ENCODE measurements around the gene FAM13A.

The FAM13A gene

GRCh38 chr4:88729146-88729760 lies 327.7 kb downstream of the FAM13A start:
- in situ Hi-C loops (cut with HindIII; ENCODE audit: low pct_ligation_motif_present, low sequenced_read_pairs): no loop called here
- TF ChIP-seq CTCF (IDR thresholded peaks at IDR 0.05; ENCODE audit: low read depth, low read length, missing control alignments): no peak
- no peak overlapping the region for H3K27ac ChIP-seq
- no peaks in the 10 kb centered on the region for H3K27me3 ChIP-seq (replicated peaks)
- no peak for DNase-seq
- peaks cover 7% of the 10 kb centered on the region for H3K36me3 ChIP-seq (replicated peaks)
- H3K4me3 ChIP-seq (ENCODE audit: low read depth, low read length): no peak overlapping the region

- in situ Hi-C loops (cut with HindIII; ENCODE audit: low pct_ligation_motif_present, low sequenced_read_pairs): no loop called here
- peaks cover 7% of the 10 kb centered on the region for H3K36me3 ChIP-seq (replicated peaks)
- DNase-seq: no peak
- no peak for TF ChIP-seq CTCF (IDR thresholded peaks at IDR 0.05; ENCODE audit: low read depth, low read length, missing control alignments)
- no peaks in the 10 kb centered on the region for H3K27me3 ChIP-seq (replicated peaks)
- no peak overlapping the region for H3K4me3 ChIP-seq (ENCODE audit: low read depth, low read length)
- no peak overlapping the region for H3K27ac ChIP-seq
Observed at GRCh38 chr4:88728146-88728545, 328.8 kb downstream of the FAM13A start.

- H3K27ac ChIP-seq: no peak overlapping the region
- in situ Hi-C loops (cut with HindIII; ENCODE audit: low pct_ligation_motif_present, low sequenced_read_pairs): no loop called here
- H3K36me3 ChIP-seq (replicated peaks): peaks cover 7% of the 10 kb centered on the region
- no peak for DNase-seq
- H3K27me3 ChIP-seq (replicated peaks): no peaks in the 10 kb centered on the region
- no peak for TF ChIP-seq CTCF (IDR thresholded peaks at IDR 0.05; ENCODE audit: low read depth, low read length, missing control alignments)
- no peak overlapping the region for H3K4me3 ChIP-seq (ENCODE audit: low read depth, low read length)
Observed at GRCh38 chr4:88725986-88726385, 331.0 kb downstream of the FAM13A start.

- Histone ChIP-seq H3K36me3 (replicated peaks) (peaks cover 4% of the 10 kb centered on the region), H3K27me3 (replicated peaks) (no peaks in the 10 kb centered on the region), H3K27ac (no peak overlapping the region), H3K4me3 (ENCODE audit: low read depth, low read length) (no peak overlapping the region)
- in situ Hi-C loops (cut with HindIII; ENCODE audit: low pct_ligation_motif_present, low sequenced_read_pairs): no loop called here
- DNase-seq: no peak
- TF ChIP-seq CTCF (IDR thresholded peaks at IDR 0.05; ENCODE audit: low read depth, low read length, missing control alignments): no peak
Observed at GRCh38 chr4:88725143-88725542, 331.8 kb downstream of the FAM13A start.

GRCh38 chr4:88724406-88724805 lies 332.6 kb downstream of the FAM13A start:
- in situ Hi-C loops (cut with HindIII; ENCODE audit: low pct_ligation_motif_present, low sequenced_read_pairs): no loop called here
- peaks cover 4% of the 10 kb centered on the region for H3K36me3 ChIP-seq (replicated peaks)
- no peak overlapping the region for H3K4me3 ChIP-seq (ENCODE audit: low read depth, low read length)
- no peaks in the 10 kb centered on the region for H3K27me3 ChIP-seq (replicated peaks)
- H3K27ac ChIP-seq: no peak overlapping the region
- no peak for DNase-seq
- TF ChIP-seq CTCF (IDR thresholded peaks at IDR 0.05; ENCODE audit: low read depth, low read length, missing control alignments): no peak

- Histone ChIP-seq H3K36me3 (replicated peaks) (peaks cover 4% of the 10 kb centered on the region), H3K27me3 (replicated peaks) (no peaks in the 10 kb centered on the region), H3K27ac (no peak overlapping the region), H3K4me3 (ENCODE audit: low read depth, low read length) (no peak overlapping the region)
- DNase-seq: no peak
- no peak for TF ChIP-seq CTCF (IDR thresholded peaks at IDR 0.05; ENCODE audit: low read depth, low read length, missing control alignments)
- in situ Hi-C loops (cut with HindIII; ENCODE audit: low pct_ligation_motif_present, low sequenced_read_pairs): no loop called here
Observed at GRCh38 chr4:88722828-88723227, 334.2 kb downstream of the FAM13A start.
